ENCODE measurements around the gene NPHS2. TPM values are rescaled to one million over a fixed set of nuclear protein-coding genes. Genes with fewer than 3 reads are reported as not detected.
"Not testable (repeated sequence)": the region's sequence is repeated elsewhere in the genome, so short reads cannot be mapped to it uniquely, and the experiment has no call there.

The NPHS2 gene

DNA sequence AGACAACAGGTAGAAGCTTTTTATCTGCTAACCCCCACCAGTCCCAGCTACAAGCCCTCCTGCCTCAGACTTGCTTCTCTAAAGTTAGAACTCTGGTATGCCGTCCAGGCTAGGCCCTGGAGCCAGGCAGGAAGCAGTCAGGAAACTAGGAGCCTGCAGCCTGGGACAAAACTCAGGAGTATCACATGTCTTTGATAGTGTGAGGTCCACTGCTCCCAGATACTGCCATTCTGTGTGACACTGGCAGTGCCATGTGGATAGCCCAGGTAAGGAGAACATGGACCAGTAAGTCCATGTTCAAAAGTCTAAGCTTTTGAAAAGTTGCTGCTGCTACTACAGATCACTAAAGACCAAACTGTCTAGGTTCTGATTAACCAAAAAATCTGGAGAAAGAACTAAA lies 45.4 kb downstream of the NPHS2 start:
- Histone ChIP-seq H3K9ac (ENCODE audit: low read depth, low read length) (no peak overlapping the region), H3K9me3 (replicated peaks; ENCODE audit: low read length) (no peaks in the 10 kb centered on the region), H3K27me3 (ENCODE audit: control insufficient read depth, insufficient read depth, low read length) (no peaks in the 10 kb centered on the region), H3K4me1 (ENCODE audit: control insufficient read depth, insufficient read depth, low read length) (no peaks in the 10 kb centered on the region), H3K36me3 (ENCODE audit: insufficient read depth, low read length) (no peaks in the 10 kb centered on the region), H3K4me3 (ENCODE audit: low read length) (no peak overlapping the region), H3K4me2 (ENCODE audit: low read length) (no peak overlapping the region)

DNA sequence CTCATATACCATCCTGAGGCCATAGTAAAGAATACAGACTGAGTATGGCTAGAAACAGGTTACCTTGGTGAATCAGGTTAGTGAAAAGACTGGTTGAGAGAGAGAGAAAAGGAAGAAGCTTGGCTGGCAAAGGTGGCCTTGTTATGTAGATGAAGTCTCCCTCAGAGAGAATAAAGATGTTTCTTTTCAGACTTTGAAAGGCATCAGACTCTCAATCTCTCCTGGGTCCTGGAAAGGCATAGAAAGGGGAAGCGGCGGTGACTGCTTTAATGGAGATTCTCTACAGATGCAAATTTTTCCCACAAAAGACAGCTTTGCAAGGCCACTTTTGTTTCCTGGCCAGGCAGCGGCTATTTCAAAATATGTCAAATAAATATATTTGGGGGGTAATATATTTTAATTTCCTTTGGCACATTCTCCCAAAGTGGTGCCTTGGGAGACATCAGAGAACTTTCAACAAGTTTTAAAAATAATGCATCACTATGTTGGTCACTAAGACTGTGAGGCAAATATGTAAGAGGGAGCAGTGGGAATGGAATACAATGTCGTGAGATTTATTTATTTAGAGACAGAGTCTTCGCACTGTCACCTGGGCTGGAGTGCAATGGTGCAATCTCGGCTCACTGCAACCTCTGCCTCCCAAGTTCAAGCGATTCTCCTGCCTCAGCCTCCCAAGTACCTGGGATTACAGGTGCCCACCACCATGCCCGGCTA lies 46.1 kb downstream of the NPHS2 start:
- H3K4me2 ChIP-seq (ENCODE audit: low read length): no peak overlapping the region
- no peaks in the 10 kb centered on the region for H3K36me3 ChIP-seq (ENCODE audit: insufficient read depth, low read length)
- no peaks in the 10 kb centered on the region for H3K4me1 ChIP-seq (ENCODE audit: control insufficient read depth, insufficient read depth, low read length)
- no peaks in the 10 kb centered on the region for H3K27me3 ChIP-seq (ENCODE audit: control insufficient read depth, insufficient read depth, low read length)
- no peaks in the 10 kb centered on the region for H3K9me3 ChIP-seq (replicated peaks; ENCODE audit: low read length)
- H3K9ac ChIP-seq (ENCODE audit: low read depth, low read length): no peak overlapping the region
- H3K4me3 ChIP-seq (ENCODE audit: low read length): no peak overlapping the region

GRCh38 chr1:179518544-179518943 lies 57.2 kb downstream of the NPHS2 start:
- H3K9ac ChIP-seq (ENCODE audit: low read depth, low read length); H3K27me3 ChIP-seq (ENCODE audit: control insufficient read depth, insufficient read depth, low read length); H3K9me3 ChIP-seq (replicated peaks; ENCODE audit: low read length); H3K4me1 ChIP-seq (ENCODE audit: control insufficient read depth, insufficient read depth, low read length); H3K36me3 ChIP-seq (ENCODE audit: insufficient read depth, low read length); H3K4me2 ChIP-seq (ENCODE audit: low read length); H3K4me3 ChIP-seq (ENCODE audit: low read length): not testable (repeated sequence)

DNA sequence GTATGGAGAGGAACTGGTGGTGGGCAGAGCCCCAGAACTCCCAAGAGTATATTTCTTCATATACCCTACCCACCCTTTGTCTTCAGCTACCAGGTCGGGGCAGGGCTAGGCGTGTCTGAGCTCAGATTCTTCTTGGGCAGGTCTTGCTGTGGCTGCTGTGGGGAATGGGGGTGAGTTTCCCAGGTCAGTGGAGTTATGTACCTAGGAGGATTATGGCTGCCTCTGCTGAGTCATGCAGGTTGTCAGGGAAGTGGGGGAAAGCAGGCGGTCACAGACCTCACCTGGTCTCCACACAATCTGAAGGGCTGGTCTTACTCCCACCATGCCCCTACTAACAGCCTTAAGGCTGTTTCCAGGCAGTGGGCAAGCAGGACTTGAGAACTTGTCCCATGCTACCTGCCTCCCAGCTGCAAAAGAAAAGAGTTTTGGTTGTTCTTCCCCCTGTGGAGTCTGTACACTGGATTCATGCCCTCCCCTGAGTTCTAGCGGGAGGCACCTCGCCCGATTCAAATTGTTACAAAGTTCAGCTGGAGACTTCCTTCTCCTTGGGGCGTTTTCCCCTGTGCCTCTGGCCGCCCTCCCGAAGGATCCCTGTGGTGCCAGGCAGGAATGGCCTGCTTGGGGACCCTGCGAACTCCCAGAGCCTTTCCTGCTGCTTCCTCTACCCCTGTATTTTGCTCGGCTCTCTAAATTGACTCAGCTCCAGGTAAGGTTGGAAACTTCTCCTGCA lies 58.6 kb downstream of the NPHS2 start:
- Histone ChIP-seq H3K27me3 (ENCODE audit: control insufficient read depth, insufficient read depth, low read length) (no peaks in the 10 kb centered on the region), H3K9me3 (replicated peaks; ENCODE audit: low read length) (no peaks in the 10 kb centered on the region), H3K4me3 (ENCODE audit: low read length) (no peak overlapping the region), H3K4me2 (ENCODE audit: low read length) (no peak overlapping the region), H3K36me3 (ENCODE audit: insufficient read depth, low read length) (no peaks in the 10 kb centered on the region), H3K4me1 (ENCODE audit: control insufficient read depth, insufficient read depth, low read length) (no peaks in the 10 kb centered on the region), H3K9ac (ENCODE audit: low read depth, low read length) (no peak overlapping the region)

GRCh38 chr1:179510038-179510437 lies 65.7 kb downstream of the NPHS2 start:
- Histone ChIP-seq H3K9me3 (replicated peaks; ENCODE audit: low read length) (no peaks in the 10 kb centered on the region), H3K4me1 (ENCODE audit: control insufficient read depth, insufficient read depth, low read length) (no peaks in the 10 kb centered on the region), H3K4me2 (ENCODE audit: low read length) (no peak overlapping the region), H3K36me3 (ENCODE audit: insufficient read depth, low read length) (no peaks in the 10 kb centered on the region), H3K9ac (ENCODE audit: low read depth, low read length) (no peak overlapping the region), H3K4me3 (ENCODE audit: low read length) (no peak overlapping the region), H3K27me3 (ENCODE audit: control insufficient read depth, insufficient read depth, low read length) (no peaks in the 10 kb centered on the region)

GRCh38 chr1:179509384-179509783 lies 66.4 kb downstream of the NPHS2 start:
- no peaks in the 10 kb centered on the region for H3K4me1 ChIP-seq (ENCODE audit: control insufficient read depth, insufficient read depth, low read length)
- H3K9ac ChIP-seq (ENCODE audit: low read depth, low read length): no peak overlapping the region
- H3K9me3 ChIP-seq (replicated peaks; ENCODE audit: low read length): no peaks in the 10 kb centered on the region
- H3K36me3 ChIP-seq (ENCODE audit: insufficient read depth, low read length): no peaks in the 10 kb centered on the region
- H3K4me3 ChIP-seq (ENCODE audit: low read length): no peak overlapping the region
- no peak overlapping the region for H3K4me2 ChIP-seq (ENCODE audit: low read length)
- H3K27me3 ChIP-seq (ENCODE audit: control insufficient read depth, insufficient read depth, low read length): no peaks in the 10 kb centered on the region

DNA sequence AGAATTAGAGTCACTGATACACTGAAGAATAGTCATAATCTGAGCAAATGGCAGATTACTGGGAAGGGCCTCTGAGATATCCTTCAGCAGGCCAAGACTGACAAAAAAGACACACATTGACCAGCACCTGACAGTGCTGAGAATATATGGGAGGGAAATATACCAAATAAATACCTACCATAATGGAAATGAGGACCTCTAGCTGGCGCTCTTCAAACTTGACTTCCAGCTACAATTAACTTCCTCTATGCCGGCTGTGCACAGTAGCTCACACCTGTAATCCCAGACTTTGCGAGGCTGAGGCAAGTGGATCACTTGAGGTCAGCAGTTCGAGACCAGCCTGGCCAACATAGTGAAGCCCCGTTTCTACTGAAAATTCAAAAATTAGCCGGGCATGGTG lies 69.5 kb downstream of the NPHS2 start:
- Histone ChIP-seq H3K36me3 (ENCODE audit: insufficient read depth, low read length) (no peaks in the 10 kb centered on the region), H3K27me3 (ENCODE audit: control insufficient read depth, insufficient read depth, low read length) (no peaks in the 10 kb centered on the region), H3K9ac (ENCODE audit: low read depth, low read length) (no peak overlapping the region), H3K4me1 (ENCODE audit: control insufficient read depth, insufficient read depth, low read length) (no peaks in the 10 kb centered on the region), H3K9me3 (replicated peaks; ENCODE audit: low read length) (no peaks in the 10 kb centered on the region), H3K4me2 (ENCODE audit: low read length) (no peak overlapping the region), H3K4me3 (ENCODE audit: low read length) (no peak overlapping the region)

Small RNA genes within 50 kb of the gene (small RNA-seq; reads per million reads assigned to genes)
- gene RNU5F-2P: not detected
